Measurements from ENCODE around the gene SKI. TPM values are rescaled to one million over a fixed set of nuclear protein-coding genes. Genes with fewer than 3 reads are reported as not detected.

Gene SKI
- total RNA-seq, 1 donor from 2014 or later = 34.8 TPM

GRCh38 chr1:2306151-2306978 is 78.2 kb downstream of the SKI start:
- DNase-seq (ENCODE audit: low read depth) = no peak

- DNase-seq (ENCODE audit: low read depth) = no peak
Observed at GRCh38 chr1:2307064-2307605, 79.0 kb downstream of the SKI start.

- no peak for DNase-seq (ENCODE audit: low read depth)
Observed at GRCh38 chr1:2307972-2308371, 79.9 kb downstream of the SKI start.

GRCh38 chr1:2308844-2309243 is 80.7 kb downstream of the SKI start:
- DNase-seq (ENCODE audit: low read depth) = no peak

GRCh38 chr1:2310332-2311183 is 82.4 kb downstream of the SKI start:
- no peak for DNase-seq (ENCODE audit: low read depth)

GRCh38 chr1:2311184-2312032 is 83.3 kb downstream of the SKI start:
- peak; percentile 25 for DNase-seq (ENCODE audit: low read depth)

GRCh38 chr1:2312160-2312514 is 84.0 kb downstream of the SKI start:
- DNase-seq (ENCODE audit: low read depth) = no peak

GRCh38 chr1:2312515-2313301 is 84.6 kb downstream of the SKI start:
- DNase-seq (ENCODE audit: low read depth) = no peak

- no peak for DNase-seq (ENCODE audit: low read depth)
Observed at GRCh38 chr1:2313651-2314261, 85.6 kb downstream of the SKI start.

- DNase-seq (ENCODE audit: low read depth) = peak; percentile 16
Observed at GRCh38 chr1:2314273-2314802, 86.2 kb downstream of the SKI start.

GRCh38 chr1:2314803-2315673 is 86.9 kb downstream of the SKI start:
- DNase-seq (ENCODE audit: low read depth) = no peak

GRCh38 chr1:2315674-2316450 is 87.7 kb downstream of the SKI start:
- DNase-seq (ENCODE audit: low read depth) = no peak

GRCh38 chr1:2316451-2316961 is 88.4 kb downstream of the SKI start:
- peak; percentile 22 for DNase-seq (ENCODE audit: low read depth)

- DNase-seq (ENCODE audit: low read depth) = no peak
Observed at GRCh38 chr1:2317230-2318065, 89.3 kb downstream of the SKI start.

GRCh38 chr1:2318314-2319278 is 90.5 kb downstream of the SKI start:
- DNase-seq (ENCODE audit: low read depth) = no peak

- no peak for DNase-seq (ENCODE audit: low read depth)
Observed at GRCh38 chr1:2319291-2319690, 91.2 kb downstream of the SKI start.
